Measurements from ENCODE around the gene CDC34.

The CDC34 gene

GRCh38 chr19:517721-518597 is 13.6 kb upstream of the CDC34 start:
- H2AFZ ChIP-seq (ENCODE audit: low read depth, low read length): no peak overlapping the region
- H3K36me3 ChIP-seq (ENCODE audit: insufficient read depth, low read length): peaks cover 14% of the 10 kb centered on the region
- no peak overlapping the region for H3K4me2 ChIP-seq (ENCODE audit: insufficient read depth, low read length)
- no peaks in the 10 kb centered on the region for H3K4me1 ChIP-seq (ENCODE audit: insufficient read depth, low read length)
- H3K27ac ChIP-seq (ENCODE audit: low read length): no peak overlapping the region
- no peaks in the 10 kb centered on the region for H3K9me3 ChIP-seq (ENCODE audit: insufficient read depth, low read length, severe bottlenecking)
- H3K9ac ChIP-seq (ENCODE audit: low read depth, low read length): no peak overlapping the region
- DNase-seq (no peak), ATAC-seq (ENCODE audit: insufficient read depth, low read depth) (no peak; the same call in 2 of the 3 replicates)
- H3K4me3 ChIP-seq (ENCODE audit: low read depth in 1 of 2, low read length in 2 of 2): no peak overlapping the region
- H3K79me2 ChIP-seq (ENCODE audit: insufficient read depth, low read length): no peaks in the 10 kb centered on the region
- H3K27me3 ChIP-seq (ENCODE audit: insufficient read depth, low read length, poor library complexity): no peaks in the 10 kb centered on the region
- H4K20me1 ChIP-seq (ENCODE audit: insufficient read depth, low read length): peaks cover 18% of the 10 kb centered on the region
- TF ChIP-seq, protein P1, sequence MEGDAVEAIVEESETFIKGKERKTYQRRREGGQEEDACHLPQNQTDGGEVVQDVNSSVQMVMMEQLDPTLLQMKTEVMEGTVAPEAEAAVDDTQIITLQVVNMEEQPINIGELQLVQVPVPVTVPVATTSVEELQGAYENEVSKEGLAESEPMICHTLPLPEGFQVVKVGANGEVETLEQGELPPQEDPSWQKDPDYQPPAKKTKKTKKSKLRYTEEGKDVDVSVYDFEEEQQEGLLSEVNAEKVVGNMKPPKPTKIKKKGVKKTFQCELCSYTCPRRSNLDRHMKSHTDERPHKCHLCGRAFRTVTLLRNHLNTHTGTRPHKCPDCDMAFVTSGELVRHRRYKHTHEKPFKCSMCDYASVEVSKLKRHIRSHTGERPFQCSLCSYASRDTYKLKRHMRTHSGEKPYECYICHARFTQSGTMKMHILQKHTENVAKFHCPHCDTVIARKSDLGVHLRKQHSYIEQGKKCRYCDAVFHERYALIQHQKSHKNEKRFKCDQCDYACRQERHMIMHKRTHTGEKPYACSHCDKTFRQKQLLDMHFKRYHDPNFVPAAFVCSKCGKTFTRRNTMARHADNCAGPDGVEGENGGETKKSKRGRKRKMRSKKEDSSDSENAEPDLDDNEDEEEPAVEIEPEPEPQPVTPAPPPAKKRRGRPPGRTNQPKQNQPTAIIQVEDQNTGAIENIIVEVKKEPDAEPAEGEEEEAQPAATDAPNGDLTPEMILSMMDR (IDR thresholded peaks at IDR 0.05; ENCODE audit: borderline replicate concordance, extremely low read depth, low read length, poor library complexity, severe bottlenecking): no peak
- TF ChIP-seq EZH2 (IDR thresholded peaks at IDR 0.05; ENCODE audit: borderline replicate concordance, low read depth, low read length, severe bottlenecking): no peak

DNA sequence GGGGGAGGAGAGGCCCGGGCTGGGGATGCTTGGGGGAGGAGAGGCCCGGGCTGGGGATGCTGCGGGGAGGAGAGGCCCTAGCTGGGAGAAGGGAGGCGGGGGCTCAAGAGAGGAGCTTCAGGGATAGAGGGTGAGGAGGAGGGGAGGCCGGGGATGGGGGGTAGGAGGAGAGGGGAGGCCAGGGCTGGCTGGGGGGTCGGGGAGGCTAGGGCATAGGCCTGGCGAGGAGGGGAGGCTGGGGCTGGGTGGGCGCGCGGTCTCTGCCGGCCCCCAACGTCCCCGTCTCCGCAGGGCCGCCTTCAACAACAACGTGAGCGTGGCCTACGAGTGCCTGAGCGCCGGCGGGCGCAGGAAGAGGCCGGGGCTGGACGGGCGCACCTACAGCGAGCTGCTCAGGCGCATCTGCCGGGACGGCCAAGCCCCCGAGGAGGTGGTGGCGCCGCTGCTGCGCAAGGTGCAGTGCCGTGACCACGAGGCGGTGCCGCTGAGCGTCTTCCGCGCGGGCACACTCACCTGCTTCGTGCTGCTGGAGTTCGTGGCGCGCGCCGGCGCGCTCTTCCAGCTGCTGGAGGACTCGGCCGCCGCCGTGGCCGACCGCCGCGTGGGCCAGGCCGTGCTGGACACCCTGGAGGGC is 12.8 kb upstream of the CDC34 start:
- H3K4me1 ChIP-seq (ENCODE audit: insufficient read depth, low read length): no peaks in the 10 kb centered on the region
- H3K79me2 ChIP-seq (ENCODE audit: insufficient read depth, low read length): no peaks in the 10 kb centered on the region
- DNase-seq: no peak
- H4K20me1 ChIP-seq (ENCODE audit: insufficient read depth, low read length): peaks cover 13% of the 10 kb centered on the region
- H3K27ac ChIP-seq (ENCODE audit: low read length): no peak overlapping the region
- H3K4me2 ChIP-seq (ENCODE audit: insufficient read depth, low read length): no peak overlapping the region
- TF ChIP-seq, protein P1 (IDR thresholded peaks at IDR 0.05; ENCODE audit: borderline replicate concordance, extremely low read depth, low read length, poor library complexity, severe bottlenecking): no peak
- no peak for TF ChIP-seq EZH2 (IDR thresholded peaks at IDR 0.05; ENCODE audit: borderline replicate concordance, low read depth, low read length, severe bottlenecking)
- no peak for ATAC-seq (ENCODE audit: insufficient read depth, low read depth)
- H3K36me3 ChIP-seq (ENCODE audit: insufficient read depth, low read length): peaks cover 8% of the 10 kb centered on the region
- no peaks in the 10 kb centered on the region for H3K9me3 ChIP-seq (ENCODE audit: insufficient read depth, low read length, severe bottlenecking)
- no peak overlapping the region for H3K9ac ChIP-seq (ENCODE audit: low read depth, low read length)
- no peaks in the 10 kb centered on the region for H3K27me3 ChIP-seq (ENCODE audit: insufficient read depth, low read length, poor library complexity)
- no peak overlapping the region for H3K4me3 ChIP-seq (ENCODE audit: low read depth in 1 of 2, low read length in 2 of 2)
- H2AFZ ChIP-seq (ENCODE audit: low read depth, low read length): no peak overlapping the region

DNA sequence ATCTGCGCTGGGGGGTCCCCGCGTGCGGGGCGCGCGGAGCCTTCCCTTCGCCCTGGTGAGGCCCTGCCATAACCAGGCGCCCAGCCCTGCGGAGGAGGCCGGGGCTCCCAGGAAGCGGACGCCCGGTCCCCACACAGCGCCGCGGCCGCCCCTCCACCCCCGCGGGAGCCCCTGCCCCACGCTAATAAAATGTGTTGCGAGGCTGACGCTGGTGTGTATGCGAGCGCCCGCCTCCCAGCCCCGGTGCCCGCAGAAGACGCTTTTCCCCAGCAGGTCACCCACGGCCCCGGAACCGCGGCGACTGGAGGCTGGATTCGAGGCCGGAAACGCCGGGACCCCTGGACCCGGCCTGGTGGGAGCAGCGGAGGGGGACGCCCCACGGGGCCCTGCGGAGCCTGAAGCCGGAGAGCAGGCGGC is 12.1 kb upstream of the CDC34 start:
- H3K4me3 ChIP-seq (ENCODE audit: low read depth in 1 of 2, low read length in 2 of 2): no peak overlapping the region
- no peak overlapping the region for H3K27ac ChIP-seq (ENCODE audit: low read length)
- H4K20me1 ChIP-seq (ENCODE audit: insufficient read depth, low read length): peaks cover 5% of the 10 kb centered on the region
- no peak overlapping the region for H3K9ac ChIP-seq (ENCODE audit: low read depth, low read length)
- H3K79me2 ChIP-seq (ENCODE audit: insufficient read depth, low read length): no peaks in the 10 kb centered on the region
- DNase-seq (no peak), ATAC-seq (ENCODE audit: insufficient read depth, low read depth) (no peak)
- H3K36me3 ChIP-seq (ENCODE audit: insufficient read depth, low read length): peaks cover under 1% of the 10 kb centered on the region; the same call in 1 of the 2 replicates
- H3K4me1 ChIP-seq (ENCODE audit: insufficient read depth, low read length): no peaks in the 10 kb centered on the region
- TF ChIP-seq EZH2 (IDR thresholded peaks at IDR 0.05; ENCODE audit: borderline replicate concordance, low read depth, low read length, severe bottlenecking): no peak
- TF ChIP-seq, protein P1 (IDR thresholded peaks at IDR 0.05; ENCODE audit: borderline replicate concordance, extremely low read depth, low read length, poor library complexity, severe bottlenecking): no peak
- H2AFZ ChIP-seq (ENCODE audit: low read depth, low read length): no peak overlapping the region
- no peak overlapping the region for H3K4me2 ChIP-seq (ENCODE audit: insufficient read depth, low read length)
- no peaks in the 10 kb centered on the region for H3K9me3 ChIP-seq (ENCODE audit: insufficient read depth, low read length, severe bottlenecking)
- H3K27me3 ChIP-seq (ENCODE audit: insufficient read depth, low read length, poor library complexity): no peaks in the 10 kb centered on the region

Data from DND-41 (cell line).